Neutrophil (primary cell): Measurements from ENCODE around the gene CAV2.

Experiments
- H3K27ac ChIP-seq: fragments of 200-600 bp; sonication (generic); 2 replicates; pipeline ENCODE4 v1.5.1; 2016; ENCODE audit warnings: mild to moderate bottlenecking, moderate library complexity
- H3K27me3 ChIP-seq: fragments of 200-600 bp; sonication (generic); 2 replicates; pipeline ENCODE4 v1.6.0; 2016; ENCODE audit warnings: mild to moderate bottlenecking
- H3K36me3 ChIP-seq: fragments of 200-600 bp; sonication (generic); 2 replicates; pipeline ENCODE4 v1.5.1; 2017
- H3K4me1 ChIP-seq, 2 experiments: fragments of 200-600 bp in 1 of 2; sonication (generic) in 1 of 2; 1 replicate in 1 of 2; 2 replicates in 1 of 2; pipeline versions ENCODE4 v1.5.1 to v1.6.1; 2013 to 2016; ENCODE audit warnings: low read depth in 1 of 2, low read length in 1 of 2, mild to moderate bottlenecking in 1 of 2, moderate library complexity in 1 of 2; ENCODE audit not compliant: control insufficient read depth in 1 of 2, insufficient read depth in 1 of 2
- H3K4me3 ChIP-seq, 2 experiments: fragments of 200-600 bp in 1 of 2; sonication (generic) in 1 of 2; 1 replicate in 1 of 2; 2 replicates in 1 of 2; pipeline ENCODE4 v1.5.1; 2013 to 2016; ENCODE audit warnings: low read depth in 1 of 2, low read length in 1 of 2, mild to moderate bottlenecking in 1 of 2, moderate library complexity in 1 of 2
- H3K9me3 ChIP-seq: fragments of 200-600 bp; sonication (generic); 2 replicates; pipeline ENCODE4 v1.5.1; 2016
- CTCF ChIP-seq: fragments of 200-600 bp; sonication (generic); IDR thresholded peaks from 2 replicates; pipeline ENCODE4 v1.5.1; 2016; ENCODE audit warnings: antibody characterized with exemption

Gene CAV2

GRCh38 chr7:116529250-116529649, 29.7 kb downstream of the CAV2 start:
- Histone ChIP-seq H3K4me3 (no peak overlapping the region), H3K27ac (no peak overlapping the region), H3K27me3 (peaks cover 57% of the 10 kb centered on the region), H3K4me1 (peaks cover 14 to 24% of the 10 kb centered on the region in 2 experiments), H3K36me3 (no peaks in the 10 kb centered on the region), H3K9me3 (no peaks in the 10 kb centered on the region)
- no peak for TF ChIP-seq CTCF

- TF ChIP-seq CTCF, result no peak
- no peak overlapping the region for H3K27ac ChIP-seq
- peaks cover 13 to 16% of the 10 kb centered on the region in 2 experiments for H3K4me1 ChIP-seq
- H3K27me3 ChIP-seq, result peaks cover 47% of the 10 kb centered on the region
- H3K9me3 ChIP-seq, result no peaks in the 10 kb centered on the region
- no peaks in the 10 kb centered on the region for H3K36me3 ChIP-seq
- no peak overlapping the region for H3K4me3 ChIP-seq
Measured at GRCh38 chr7:116530107-116530820, 30.7 kb downstream of the CAV2 start.

- Histone ChIP-seq H3K36me3 (no peaks in the 10 kb centered on the region), H3K4me3 (no peak overlapping the region), H3K27ac (no peak overlapping the region), H3K4me1 (no peaks in the 10 kb centered on the region), H3K9me3 (no peaks in the 10 kb centered on the region), H3K27me3 (peaks cover 28% of the 10 kb centered on the region)
- no peak for TF ChIP-seq CTCF
Measured at GRCh38 chr7:116532102-116532688, 32.7 kb downstream of the CAV2 start.

GRCh38 chr7:116534790-116535189, 35.3 kb downstream of the CAV2 start:
- TF ChIP-seq CTCF, result no peak
- Histone ChIP-seq H3K27me3 (peaks cover 6% of the 10 kb centered on the region), H3K9me3 (no peaks in the 10 kb centered on the region), H3K27ac (no peak overlapping the region), H3K4me1 (no peaks in the 10 kb centered on the region), H3K36me3 (no peaks in the 10 kb centered on the region), H3K4me3 (no peak overlapping the region)

- TF ChIP-seq CTCF, result no peak
- Histone ChIP-seq H3K9me3 (no peaks in the 10 kb centered on the region), H3K27me3 (peaks cover 4% of the 10 kb centered on the region), H3K36me3 (no peaks in the 10 kb centered on the region), H3K27ac (no peak overlapping the region), H3K4me3 (no peak overlapping the region), H3K4me1 (no peaks in the 10 kb centered on the region)
Measured at GRCh38 chr7:116535416-116535815, 35.9 kb downstream of the CAV2 start.
